ENCODE data around the gene ST8SIA1.
"Not testable (repeated sequence)": the region's sequence is repeated elsewhere in the genome, so short reads cannot be mapped to it uniquely, and the experiment has no call there.

Gene ST8SIA1

GRCh38 chr12:22149286-22149685, 185.2 kb downstream of the ST8SIA1 start:
- not testable (repeated sequence) for DNase-seq

- DNase-seq: not testable (repeated sequence)
Observed at GRCh38 chr12:22146686-22147085, 187.8 kb downstream of the ST8SIA1 start.

Data from SHP77 (cell line).